DMS114 treated with DMSO at 0.1 percent for 48 hours (cell line): ENCODE results near the gene ID2.

Source experiments
- DNase-seq: peaks from one replicate; lab custom pipeline; 2025; ENCODE audit not compliant: unreplicated experiment; lab: John Stamatoyannopoulos, UW

ID2 gene

GRCh38 chr2:8682719-8683667, 1.1 kb downstream of the ID2 start:
- peak; percentile 63 for DNase-seq

- DNase-seq = peak; percentile 33
Measured at GRCh38 chr2:8684540-8684877, 2.7 kb downstream of the ID2 start.

- peak; percentile 33 for DNase-seq
Measured at GRCh38 chr2:8684878-8685696, 3.2 kb downstream of the ID2 start.

- DNase-seq = peak; percentile 36
Measured at GRCh38 chr2:8685697-8686358, 4.0 kb downstream of the ID2 start.

- no peak for DNase-seq
Measured at GRCh38 chr2:8691859-8692437, 10.1 kb downstream of the ID2 start.

GRCh38 chr2:8692783-8693156, 10.9 kb downstream of the ID2 start:
- DNase-seq = no peak

- DNase-seq = no peak
Measured at GRCh38 chr2:8693157-8693821, 11.4 kb downstream of the ID2 start.

- DNase-seq = no peak
Measured at GRCh38 chr2:8694737-8695136, 12.9 kb downstream of the ID2 start.

GRCh38 chr2:8697190-8697589, 15.3 kb downstream of the ID2 start:
- DNase-seq = no peak

- no peak for DNase-seq
Measured at GRCh38 chr2:8699839-8700238, 18.0 kb downstream of the ID2 start.

GRCh38 chr2:8701681-8702379, 20.0 kb downstream of the ID2 start:
- no peak for DNase-seq

GRCh38 chr2:8704906-8705305, 23.1 kb downstream of the ID2 start:
- DNase-seq = no peak

GRCh38 chr2:8709611-8710010, 27.8 kb downstream of the ID2 start:
- DNase-seq = no peak

- DNase-seq = no peak
Measured at GRCh38 chr2:8710951-8711350, 29.1 kb downstream of the ID2 start.

- DNase-seq = no peak
Measured at GRCh38 chr2:8714283-8714682, 32.4 kb downstream of the ID2 start.

GRCh38 chr2:8714971-8715370, 33.1 kb downstream of the ID2 start:
- DNase-seq = no peak

GRCh38 chr2:8719528-8719927, 37.7 kb downstream of the ID2 start:
- no peak for DNase-seq

- no peak for DNase-seq
Measured at GRCh38 chr2:8720741-8721140, 38.9 kb downstream of the ID2 start.

GRCh38 chr2:8721410-8721809, 39.6 kb downstream of the ID2 start:
- no peak for DNase-seq

GRCh38 chr2:8722986-8723385, 41.1 kb downstream of the ID2 start:
- no peak for DNase-seq
